Limb (tissue), 2 donors: ENCODE measurements around the gene PLEKHG4B.
"Not testable (repeated sequence)": the region's sequence is repeated elsewhere in the genome, so short reads cannot be mapped to it uniquely, and the experiment has no call there.

Source experiments
- DNase-seq, 2 donors: peaks; one replicate each; pipeline ENCODE4 v3.0.0-alpha.2; 2016; ENCODE audit errors: extremely low spot score in 2 of 2

PLEKHG4B gene

DNA sequence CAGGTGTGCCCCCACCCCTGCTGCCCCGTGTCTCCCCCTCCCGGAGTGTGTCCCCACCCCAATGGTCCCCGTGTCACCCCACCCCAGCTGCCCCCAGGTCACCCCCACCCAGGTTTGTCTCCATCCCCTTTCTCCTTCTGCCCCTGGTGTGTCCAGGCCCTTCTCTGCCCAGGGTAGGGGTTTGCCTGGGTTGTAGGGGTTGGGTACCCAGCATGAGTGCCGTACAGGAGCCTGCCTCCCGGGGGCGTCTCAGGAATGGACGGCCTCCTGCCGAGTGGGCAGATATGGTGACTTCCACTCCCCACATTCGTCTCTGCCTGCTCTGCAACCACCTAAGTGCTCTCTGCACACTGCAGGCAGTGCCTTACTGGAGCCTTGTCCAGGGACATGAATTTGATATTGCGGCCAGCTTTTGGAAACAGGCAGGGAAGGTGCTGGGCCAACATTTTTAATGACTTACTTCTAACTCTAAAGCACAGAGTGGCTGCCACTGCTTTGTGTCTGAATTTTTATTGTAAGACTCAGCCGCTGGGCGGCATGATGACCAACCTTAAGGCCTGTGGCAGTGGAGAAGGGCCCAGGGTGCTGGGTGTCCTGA lies 106.0 kb downstream of the PLEKHG4B start:
- DNase-seq: no peak

DNA sequence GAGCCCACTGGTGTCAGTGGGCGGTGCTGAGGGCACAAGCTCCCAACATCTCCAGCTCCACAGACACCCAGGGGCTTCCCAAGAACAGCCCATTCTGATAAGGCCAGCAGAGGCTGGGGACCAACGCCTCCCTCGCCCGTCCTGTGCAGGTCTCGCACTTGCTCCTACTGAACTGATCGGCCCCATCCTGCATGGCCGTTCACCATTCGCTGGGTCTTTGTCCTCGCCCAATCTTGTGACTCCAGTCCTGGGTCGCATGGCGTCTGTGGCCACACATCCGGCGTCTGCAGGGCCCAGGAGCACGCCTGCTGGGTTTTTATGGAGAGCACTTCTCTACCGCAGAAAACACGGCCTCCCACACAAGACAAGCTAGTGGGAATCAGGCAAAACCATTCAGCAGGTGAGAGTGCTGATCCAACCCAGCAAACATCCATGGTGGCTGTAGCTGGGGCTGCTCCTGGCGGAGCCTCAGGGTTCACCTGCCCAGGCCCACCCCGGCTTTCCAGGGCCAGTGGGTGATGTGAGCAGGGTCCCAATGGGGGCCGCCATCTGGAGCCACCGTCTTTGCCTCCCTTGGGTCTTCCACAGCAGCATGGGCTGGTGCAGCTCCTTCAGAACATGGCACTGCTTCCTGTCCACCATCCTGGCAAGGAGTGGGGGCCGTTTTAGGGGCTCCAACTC lies 106.7 kb downstream of the PLEKHG4B start:
- DNase-seq: no peak

DNA sequence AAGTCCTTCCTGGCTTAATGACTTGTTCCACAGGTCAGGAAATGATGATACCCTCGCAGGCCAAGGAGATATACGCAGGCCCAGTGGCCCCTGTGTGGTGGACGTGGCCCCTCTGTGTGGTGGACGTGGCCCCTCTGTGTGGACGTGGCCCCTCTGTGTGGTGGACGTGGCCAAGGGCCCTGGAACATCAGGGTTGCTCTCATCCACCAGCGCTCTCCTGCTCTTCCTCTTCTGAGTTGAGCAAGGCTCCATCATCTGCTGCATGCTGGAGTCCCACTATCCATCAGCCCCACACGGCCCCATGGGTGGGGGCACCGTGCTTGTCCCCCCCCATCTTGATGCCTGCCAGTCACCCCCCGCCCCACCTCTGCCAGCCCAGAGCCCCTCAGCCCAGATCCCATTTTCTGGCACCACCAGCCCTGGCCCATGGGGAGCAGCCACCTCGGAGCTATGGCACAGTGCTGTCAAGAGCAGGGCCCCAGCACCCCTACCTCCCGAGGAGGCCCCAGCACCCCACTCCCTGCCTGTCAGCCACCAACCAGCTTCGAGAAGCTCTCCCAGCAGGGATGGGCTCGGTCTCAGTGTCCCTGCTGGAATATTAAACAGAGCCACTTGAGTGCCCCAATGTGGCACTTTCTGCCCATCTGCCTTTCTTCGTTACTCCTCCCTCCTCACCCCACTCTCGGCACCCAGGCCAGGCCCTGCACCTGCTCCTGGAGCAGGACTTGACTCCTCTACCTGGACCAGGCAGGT lies 107.4 kb downstream of the PLEKHG4B start:
- DNase-seq: no peak

DNA sequence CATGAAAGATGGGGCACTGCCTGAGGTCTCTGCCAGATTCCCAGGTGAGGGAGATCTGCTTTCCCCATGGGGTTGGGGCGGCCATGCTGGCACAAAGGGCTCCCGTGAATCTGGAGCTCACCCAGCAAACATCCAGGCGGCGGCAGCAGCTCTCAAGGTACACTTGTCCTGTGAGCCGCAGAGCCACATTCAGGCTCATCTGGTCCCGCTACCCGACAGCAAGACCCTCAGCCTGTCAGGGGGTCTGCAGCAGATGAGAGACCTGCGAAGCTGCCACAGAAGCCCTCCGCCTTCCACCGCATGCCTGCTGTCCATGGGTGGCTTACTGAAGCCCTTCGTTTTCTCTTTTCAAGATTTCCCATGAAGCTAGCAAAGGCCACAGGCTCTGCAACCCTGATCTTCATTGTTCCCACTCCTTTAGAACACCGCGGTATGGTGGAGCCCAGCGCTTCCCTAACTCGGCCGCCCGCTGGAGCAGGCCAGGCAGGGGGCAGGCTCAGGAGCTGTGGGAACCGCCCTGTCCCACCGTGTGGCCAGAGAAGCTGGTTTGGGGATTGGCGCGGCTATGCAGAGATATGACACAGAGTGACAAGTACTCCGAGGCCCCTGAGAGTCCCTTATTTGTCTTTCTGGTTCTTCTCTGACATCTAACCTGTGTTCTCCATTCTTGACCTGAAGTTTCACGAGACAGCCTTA lies 108.1 kb downstream of the PLEKHG4B start:
- DNase-seq: no peak

DNA sequence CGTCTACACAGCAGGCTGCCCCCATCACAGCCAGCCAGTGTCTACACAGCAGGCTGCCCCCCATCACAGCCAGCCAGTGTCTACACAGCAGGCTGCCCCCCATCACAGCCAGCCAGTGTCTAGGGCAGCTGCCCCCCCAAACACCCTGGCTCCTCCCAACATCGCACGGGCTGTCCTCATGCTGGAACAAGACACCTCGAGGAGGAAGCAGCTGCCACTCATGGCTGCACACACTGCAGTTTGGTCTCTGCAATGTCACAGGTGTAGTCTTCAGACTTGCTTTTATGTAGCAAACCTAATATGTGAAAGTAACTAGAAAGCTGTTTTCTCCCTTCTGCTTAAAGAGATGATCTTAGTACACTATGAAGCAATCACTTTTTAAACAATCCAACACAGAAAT lies 109.0 kb downstream of the PLEKHG4B start:
- no peak for DNase-seq

DNA sequence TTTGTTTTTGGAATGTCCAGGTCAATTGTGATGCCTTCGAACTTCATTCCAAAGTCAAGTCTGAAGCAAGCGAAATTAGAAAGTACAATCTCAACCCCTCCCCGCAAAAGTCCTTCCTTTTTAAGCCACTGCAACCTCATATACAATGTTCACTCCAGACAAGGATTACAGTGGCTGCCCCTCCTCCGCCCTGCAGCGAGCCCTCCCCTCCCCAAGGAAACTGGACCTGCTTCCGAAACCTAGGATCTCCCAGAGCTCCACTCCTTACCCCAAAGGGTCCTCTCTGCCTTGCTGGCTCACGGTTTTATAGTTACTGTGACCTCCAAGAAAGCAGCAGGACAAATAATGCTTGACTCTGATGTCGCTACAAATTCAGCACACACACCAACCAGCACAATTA lies 109.7 kb downstream of the PLEKHG4B start:
- DNase-seq: no peak

DNA sequence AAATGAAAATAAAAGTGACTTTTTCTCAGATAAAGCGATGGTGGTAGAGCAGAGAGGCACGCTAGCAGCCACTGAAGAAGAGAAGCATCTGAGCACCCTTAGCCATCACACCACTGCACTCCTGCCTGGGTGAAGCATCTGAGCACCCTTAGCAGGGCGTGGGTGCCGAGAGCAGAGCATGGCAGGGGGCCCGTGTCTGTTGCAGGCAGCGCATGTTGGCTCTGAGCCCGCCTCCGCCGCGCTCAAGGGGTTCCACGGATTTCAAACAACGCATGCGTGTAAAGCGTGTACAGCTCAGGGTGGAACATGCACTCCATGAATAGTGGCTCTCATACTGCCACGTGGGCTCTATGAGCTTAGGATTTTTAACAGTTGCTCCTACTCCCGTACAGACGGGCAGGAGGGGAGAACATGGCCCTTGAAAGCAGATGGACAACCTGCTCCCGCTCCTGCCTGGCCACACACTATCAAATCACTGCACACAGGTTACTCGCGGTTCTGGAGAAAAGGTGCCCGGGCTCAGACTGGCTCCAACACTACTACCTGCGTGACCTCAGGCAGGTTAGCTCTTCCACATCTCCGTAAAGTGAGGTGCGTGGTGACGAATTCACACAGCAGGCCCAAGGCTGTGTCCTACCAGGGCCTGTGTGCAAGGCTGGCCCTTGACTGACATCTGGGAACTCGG lies 111.4 kb downstream of the PLEKHG4B start:
- no peak for DNase-seq

DNA sequence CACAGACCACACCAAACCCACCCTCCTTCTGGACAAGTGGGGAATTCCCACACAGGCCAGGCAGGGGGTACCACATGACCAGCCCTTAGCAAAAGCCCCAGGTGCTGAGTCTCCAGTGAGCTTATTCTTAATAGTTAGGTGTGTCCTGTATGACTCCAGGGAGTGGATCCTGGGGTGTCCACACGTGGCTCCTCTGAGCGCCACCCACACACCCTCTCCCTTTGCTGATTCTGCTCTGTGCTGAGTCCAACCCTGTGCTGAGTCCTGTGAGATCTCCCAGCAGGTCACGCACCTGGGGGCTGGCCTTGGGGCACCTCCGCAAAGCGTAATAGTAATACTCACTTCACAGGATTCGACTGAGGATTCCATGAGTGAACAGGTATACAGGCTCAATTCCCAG lies 112.0 kb downstream of the PLEKHG4B start:
- no peak for DNase-seq

DNA sequence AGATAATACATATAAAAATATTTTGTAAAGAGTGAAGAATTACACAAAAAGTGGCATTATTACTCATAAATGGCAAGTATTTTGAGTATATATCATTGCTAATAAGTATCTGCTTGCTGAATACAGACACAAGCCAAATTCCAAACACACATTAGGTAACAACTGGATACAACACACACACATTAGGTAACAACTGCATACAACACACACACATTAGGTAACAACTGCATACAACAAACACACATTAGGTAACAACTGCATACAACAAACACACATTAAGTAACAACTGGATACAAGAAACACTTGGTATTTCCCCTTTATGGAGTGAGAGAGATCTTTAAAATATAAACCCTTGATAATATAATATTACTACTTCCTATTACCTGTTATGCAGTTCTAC lies 112.5 kb downstream of the PLEKHG4B start:
- no peak for DNase-seq

DNA sequence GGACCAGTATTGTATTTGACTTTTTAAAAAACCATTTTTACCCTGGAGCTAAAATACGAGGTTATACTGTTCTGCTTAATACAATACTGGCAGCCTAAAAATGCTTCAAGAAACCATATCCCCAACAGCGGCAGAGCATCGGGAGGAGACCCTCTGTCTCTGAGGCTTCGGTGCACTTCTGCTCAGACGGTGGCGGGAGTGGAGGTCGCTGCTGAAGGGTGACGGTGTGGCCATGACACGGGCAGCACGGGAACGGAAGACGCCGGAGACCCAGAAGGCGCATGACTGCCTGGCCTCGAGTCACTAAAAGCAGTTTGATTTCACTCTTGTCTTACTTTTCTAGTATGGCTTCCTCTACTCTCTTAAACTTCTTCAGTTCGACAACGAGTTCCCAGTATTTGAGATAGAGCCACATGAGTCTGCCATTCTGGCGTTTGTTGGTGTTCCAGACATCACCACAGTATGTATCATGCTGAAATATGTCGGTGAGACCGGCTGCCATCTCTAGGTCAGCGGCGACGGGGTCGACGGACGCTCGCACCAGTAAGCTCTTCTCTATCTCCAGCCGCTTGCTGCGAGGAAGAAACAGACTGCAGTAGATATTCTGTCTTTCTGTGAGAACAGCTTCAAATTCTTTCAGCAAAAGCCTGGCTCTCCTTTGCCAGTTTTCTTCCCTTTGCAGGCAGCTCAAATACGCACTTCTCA lies 113.2 kb downstream of the PLEKHG4B start:
- no peak for DNase-seq

DNA sequence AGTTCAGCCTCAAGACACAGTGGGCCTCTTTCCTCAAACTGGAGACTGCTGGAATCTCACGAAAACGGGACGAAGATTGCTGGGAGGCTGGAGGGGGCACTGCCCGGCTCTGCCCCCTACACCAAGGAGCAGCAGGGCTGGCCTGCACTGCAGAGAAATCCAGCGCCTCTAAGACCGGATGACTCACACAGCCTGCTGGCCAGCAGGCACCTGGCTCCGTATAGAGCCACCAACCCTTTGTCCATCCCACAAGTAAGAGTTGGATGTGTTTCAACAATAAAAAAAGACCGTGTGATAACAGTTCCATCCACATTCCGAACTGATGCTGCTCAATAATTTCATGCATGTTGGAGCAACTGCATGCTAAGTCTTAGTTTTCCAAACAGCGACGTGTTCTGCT lies 114.4 kb downstream of the PLEKHG4B start:
- no peak for DNase-seq

DNA sequence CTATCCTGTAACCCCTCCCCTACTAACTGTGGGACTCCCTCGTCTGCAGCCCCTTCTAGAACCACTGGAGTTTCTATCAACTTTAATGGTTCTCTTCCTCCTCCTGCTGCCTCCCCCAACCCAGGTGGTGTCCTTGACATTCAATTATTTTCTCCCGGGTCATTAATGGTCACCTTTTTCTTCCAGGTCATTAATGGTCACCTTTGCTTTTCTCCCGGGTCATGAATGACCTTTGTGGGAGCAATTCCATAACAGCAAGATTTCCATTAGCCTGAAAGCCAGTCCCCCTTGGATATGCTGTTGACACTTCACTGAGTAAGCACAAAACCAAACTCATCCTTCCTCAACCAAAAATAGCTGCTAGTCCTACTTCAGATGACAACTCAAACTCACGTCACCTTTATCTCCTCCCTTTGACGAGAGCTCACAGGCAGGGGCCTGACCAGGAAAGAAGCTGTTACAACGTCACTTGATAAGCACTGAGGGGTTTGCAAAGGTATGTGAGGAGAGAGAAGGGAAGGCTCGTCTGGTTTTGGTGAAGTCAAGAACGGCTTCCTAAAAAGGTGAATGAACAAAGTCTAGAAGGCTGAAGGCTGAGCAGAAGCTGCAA lies 115.1 kb downstream of the PLEKHG4B start:
- no peak for DNase-seq

DNA sequence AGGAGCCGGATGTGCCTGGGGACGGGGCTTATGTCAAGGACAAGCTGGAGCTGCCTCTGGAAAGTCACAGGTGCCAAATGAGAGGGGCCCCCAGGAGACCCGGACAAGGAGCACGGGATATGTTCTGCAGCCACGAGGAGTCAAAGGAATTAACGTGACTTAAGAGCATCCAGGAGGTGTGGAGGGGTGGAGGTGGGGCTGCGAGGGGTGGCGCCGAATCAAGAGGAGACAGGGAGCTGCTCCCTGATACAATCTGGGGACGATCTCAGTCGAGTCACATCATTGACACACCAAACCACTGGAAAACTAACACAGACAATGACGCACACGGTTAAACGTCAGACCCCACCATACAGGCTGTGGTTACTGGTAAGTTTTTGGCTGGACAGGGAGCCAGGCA lies 115.6 kb downstream of the PLEKHG4B start:
- no peak for DNase-seq

DNA sequence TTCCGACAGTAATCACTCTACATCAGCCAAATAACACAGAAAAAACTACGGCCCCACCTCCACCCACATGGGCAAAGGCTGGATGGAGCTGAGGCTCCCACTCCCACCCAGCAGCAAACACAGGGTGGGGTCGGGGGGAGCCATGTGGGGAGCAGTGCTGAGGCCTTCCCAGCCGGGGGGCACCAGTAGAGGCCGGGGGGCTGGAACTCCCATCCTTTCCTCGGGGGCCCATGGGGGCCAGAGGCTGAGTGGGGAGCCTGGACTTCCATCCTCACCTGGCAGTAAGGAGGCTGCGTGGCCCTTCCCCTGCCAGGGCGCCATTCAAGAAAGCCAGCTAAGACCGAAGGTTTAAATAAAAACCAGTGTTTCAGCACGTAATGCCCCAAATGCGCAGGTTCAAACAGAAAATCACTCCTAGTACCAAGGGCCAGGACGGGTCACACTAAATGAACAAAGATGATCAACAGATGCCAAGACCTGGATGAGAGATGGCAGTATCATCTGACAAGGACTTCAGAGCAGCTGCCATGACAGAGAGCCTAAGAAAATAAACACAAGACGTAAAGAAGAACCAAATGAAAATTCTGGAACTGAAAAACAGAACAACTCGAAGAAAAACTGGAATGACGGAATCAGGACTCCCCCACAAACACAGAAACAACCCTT lies 116.6 kb downstream of the PLEKHG4B start:
- no peak for DNase-seq

DNA sequence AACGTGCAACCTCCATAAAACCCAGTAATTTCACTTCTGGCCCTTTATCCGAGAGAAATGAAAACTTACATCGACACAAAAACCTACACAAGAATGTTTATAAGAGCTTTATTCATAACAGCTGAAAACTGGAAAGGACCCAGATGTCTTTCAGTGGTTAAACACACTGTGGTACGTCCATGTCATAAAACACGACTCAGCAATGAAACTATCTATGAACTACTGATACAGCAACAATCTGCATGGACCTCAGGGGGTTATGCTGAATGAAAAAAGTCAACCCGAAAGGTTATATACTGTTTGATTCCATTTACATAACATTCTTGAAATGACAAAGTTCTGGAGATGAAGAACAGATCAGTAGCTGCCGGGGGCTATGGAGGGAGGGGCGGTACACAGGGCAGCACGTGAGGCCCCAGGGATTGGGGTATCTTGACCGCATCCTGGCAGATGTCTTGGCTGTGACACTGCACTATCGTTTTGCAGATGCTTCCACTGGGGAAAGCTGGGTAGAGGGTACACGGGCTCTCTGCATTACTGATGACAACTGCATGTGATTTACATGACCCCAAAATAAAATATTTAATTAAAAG lies 121.9 kb downstream of the PLEKHG4B start:
- DNase-seq: no peak

DNA sequence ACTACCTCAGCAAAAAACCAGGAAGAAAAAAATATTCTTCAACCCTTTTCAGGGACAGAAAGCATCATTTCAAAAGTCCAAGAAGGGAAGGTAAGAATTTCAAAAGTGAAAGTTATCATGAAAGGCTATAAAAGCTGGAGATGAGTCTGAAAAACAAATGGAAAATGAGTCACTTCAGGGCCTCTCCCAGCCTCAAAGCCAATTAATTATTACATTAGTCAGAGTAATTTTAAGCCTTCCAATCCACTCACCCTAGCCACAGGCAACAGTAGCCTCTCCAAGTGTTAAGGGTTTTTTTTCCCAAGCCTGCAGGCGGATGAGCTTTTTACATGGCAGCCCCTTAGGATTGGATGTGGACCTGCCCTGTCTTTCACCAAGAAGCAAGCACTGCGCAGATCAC lies 123.3 kb downstream of the PLEKHG4B start:
- DNase-seq: not testable (repeated sequence)

DNA sequence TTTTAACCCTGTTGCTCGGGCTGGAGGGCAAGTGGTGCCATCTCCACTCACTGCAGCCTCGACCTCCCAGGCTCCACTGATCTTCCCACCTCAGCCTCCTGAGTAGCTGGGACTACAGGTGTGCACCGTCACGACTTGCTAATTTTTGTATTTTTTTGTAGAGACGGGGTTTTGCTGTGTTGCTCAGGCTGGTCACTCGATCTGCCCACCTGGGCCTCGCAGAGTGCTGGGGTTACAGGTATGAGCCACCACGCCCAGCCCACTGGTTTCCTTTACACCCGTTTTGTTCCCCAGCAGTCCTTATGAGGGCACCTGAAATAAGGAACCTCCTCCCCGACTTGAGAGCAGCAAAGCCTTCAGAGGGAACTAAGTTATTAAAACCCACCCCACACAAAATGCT lies 124.1 kb downstream of the PLEKHG4B start:
- not testable (repeated sequence) for DNase-seq

DNA sequence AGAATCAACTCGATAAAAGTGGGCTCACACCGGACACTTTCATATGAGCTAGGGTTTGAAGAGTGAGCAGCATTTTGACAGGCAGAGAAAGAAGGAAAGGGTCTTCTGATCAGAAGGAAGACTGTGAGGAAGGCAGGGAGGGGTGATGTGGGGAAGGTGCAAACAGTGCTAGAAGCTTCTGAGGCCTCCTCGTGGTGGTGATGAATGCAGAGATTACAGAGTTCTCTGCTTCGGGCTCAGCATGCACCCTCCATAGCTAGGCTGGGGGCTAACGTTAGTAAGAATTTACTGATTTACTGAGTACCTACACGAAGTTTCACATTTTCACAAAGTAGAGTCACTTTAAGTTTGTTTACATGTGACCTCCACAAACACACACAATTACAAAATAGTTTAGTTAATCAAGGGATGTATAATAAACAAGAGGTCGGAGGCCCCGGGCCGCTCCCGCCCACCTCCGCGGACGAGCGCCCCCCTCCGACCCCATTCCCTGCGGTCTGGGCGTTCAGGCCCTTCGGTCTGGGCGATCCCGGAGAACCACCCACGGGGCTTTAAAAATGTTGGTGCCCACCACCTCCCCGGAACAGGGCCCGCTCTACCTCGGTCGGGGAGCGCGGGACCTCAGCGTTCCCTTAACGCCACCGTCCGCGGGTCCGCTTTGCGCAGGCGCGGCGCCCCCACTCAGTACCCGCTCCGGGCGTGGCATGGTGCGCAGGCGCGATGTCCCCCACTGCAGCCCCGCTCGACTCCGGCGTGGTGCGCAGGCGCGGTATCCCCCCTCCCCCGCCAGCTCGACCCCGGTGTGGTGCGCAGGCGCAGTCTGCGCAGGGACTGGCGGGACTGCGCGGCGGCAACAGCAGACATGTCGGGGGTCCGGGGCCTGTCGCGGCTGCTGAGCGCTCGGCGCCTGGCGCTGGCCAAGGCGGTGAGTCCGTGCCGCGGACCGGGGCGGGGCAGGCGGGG lies 125.8 kb downstream of the PLEKHG4B start, which contains the start of the genes CCDC127 and SDHA:
Gene CCDC127, minus strand, starts transcription at position 660 of the 963 bp plus-strand sequence. CDS start 1,304 bp downstream, outside the sequence.
Gene SDHA, plus strand, starts transcription at position 827 of the 963 bp plus-strand sequence. Its CDS starts 36 bp downstream, at position 863.
- DNase-seq: peak; percentile 96 to 100
